Adipocyte (in vitro differentiated cells): ENCODE measurements around the gene CILP.

ENCODE experiments used
- DNase-seq: peaks from one replicate; pipeline ENCODE4 v3.0.0-alpha.2; 2015; ENCODE audit warnings: low read depth
- H3K27me3 ChIP-seq: replicated peaks from 2 replicates; pipeline ENCODE4 v1.7.0; 2013; ENCODE audit warnings: mild to moderate bottlenecking, low read length, moderate library complexity; ENCODE audit not compliant: control insufficient read depth, insufficient read depth
- H3K36me3 ChIP-seq: 2 replicates; pipeline ENCODE4 v1.7.0; 2013; ENCODE audit warnings: low read length, mild to moderate bottlenecking, moderate library complexity; ENCODE audit not compliant: control insufficient read depth, insufficient read depth, severe bottlenecking
- H3K4me1 ChIP-seq: 2 replicates; pipeline ENCODE4 v1.7.0; 2013; ENCODE audit warnings: mild to moderate bottlenecking, low read length, moderate library complexity; ENCODE audit not compliant: control insufficient read depth, insufficient read depth
- H3K4me3 ChIP-seq: 2 replicates; pipeline ENCODE4 v1.7.0; 2013; ENCODE audit warnings: mild to moderate bottlenecking, low read length, moderate library complexity
- H3K9ac ChIP-seq: 2 replicates; pipeline ENCODE4 v1.7.0; 2013; ENCODE audit warnings: mild to moderate bottlenecking, low read length, moderate library complexity
- H3K9me3 ChIP-seq: 2 replicates; pipeline ENCODE4 v1.7.0; 2013; ENCODE audit warnings: mild to moderate bottlenecking, low read length, moderate library complexity; ENCODE audit not compliant: control insufficient read depth

The CILP gene

GRCh38 chr15:65174509-65174908, 36.8 kb downstream of the CILP start:
- Histone ChIP-seq H3K4me3 (no peak overlapping the region), H3K4me1 (no peaks in the 10 kb centered on the region), H3K9me3 (no peaks in the 10 kb centered on the region), H3K36me3 (peaks cover 79% of the 10 kb centered on the region), H3K9ac (no peak overlapping the region), H3K27me3 (no peaks in the 10 kb centered on the region)
- no peak for DNase-seq

- Histone ChIP-seq H3K27me3 (no peaks in the 10 kb centered on the region), H3K9ac (no peak overlapping the region), H3K9me3 (no peaks in the 10 kb centered on the region), H3K36me3 (peaks cover 63% of the 10 kb centered on the region), H3K4me1 (no peaks in the 10 kb centered on the region), H3K4me3 (no peak overlapping the region)
- no peak for DNase-seq
These were observed 38.7 kb downstream of the CILP start for GRCh38 chr15:65172531-65172930.

- Histone ChIP-seq H3K9ac (no peak overlapping the region), H3K4me3 (no peak overlapping the region), H3K9me3 (no peaks in the 10 kb centered on the region), H3K36me3 (peaks cover 60% of the 10 kb centered on the region), H3K27me3 (no peaks in the 10 kb centered on the region), H3K4me1 (no peaks in the 10 kb centered on the region)
- DNase-seq, result no peak
These were observed 39.8 kb downstream of the CILP start for GRCh38 chr15:65171428-65171827.

GRCh38 chr15:65165875-65166274, 45.4 kb downstream of the CILP start:
- Histone ChIP-seq H3K9ac (no peak overlapping the region), H3K27me3 (no peaks in the 10 kb centered on the region), H3K4me3 (no peak overlapping the region), H3K36me3 (peaks cover 72% of the 10 kb centered on the region), H3K4me1 (no peaks in the 10 kb centered on the region), H3K9me3 (no peaks in the 10 kb centered on the region)
- no peak for DNase-seq

- Histone ChIP-seq H3K4me1 (no peaks in the 10 kb centered on the region), H3K27me3 (no peaks in the 10 kb centered on the region), H3K4me3 (no peak overlapping the region), H3K9ac (no peak overlapping the region), H3K36me3 (peaks cover 70% of the 10 kb centered on the region), H3K9me3 (no peaks in the 10 kb centered on the region)
- DNase-seq, result no peak
These were observed 47.1 kb downstream of the CILP start for GRCh38 chr15:65164139-65164538.

- no peaks in the 10 kb centered on the region for H3K4me1 ChIP-seq
- H3K36me3 ChIP-seq, result peaks cover 78% of the 10 kb centered on the region
- DNase-seq, result peak; percentile 3
- H3K27me3 ChIP-seq, result no peaks in the 10 kb centered on the region
- H3K9ac ChIP-seq, result no peak overlapping the region
- no peak overlapping the region for H3K4me3 ChIP-seq
- no peaks in the 10 kb centered on the region for H3K9me3 ChIP-seq
These were observed 48.2 kb downstream of the CILP start for GRCh38 chr15:65163041-65163440.

GRCh38 chr15:65156692-65157091, 54.6 kb downstream of the CILP start:
- no peaks in the 10 kb centered on the region for H3K27me3 ChIP-seq
- H3K4me1 ChIP-seq, result no peaks in the 10 kb centered on the region
- H3K9ac ChIP-seq, result no peak overlapping the region
- H3K4me3 ChIP-seq, result no peak overlapping the region
- peaks cover 91% of the 10 kb centered on the region for H3K36me3 ChIP-seq
- DNase-seq, result no peak
- no peaks in the 10 kb centered on the region for H3K9me3 ChIP-seq

GRCh38 chr15:65154720-65155119, 56.6 kb downstream of the CILP start:
- H3K9ac ChIP-seq, result no peak overlapping the region
- H3K4me1 ChIP-seq, result no peaks in the 10 kb centered on the region
- H3K36me3 ChIP-seq, result peaks cover 93% of the 10 kb centered on the region
- DNase-seq, result no peak
- no peaks in the 10 kb centered on the region for H3K9me3 ChIP-seq
- no peak overlapping the region for H3K4me3 ChIP-seq
- H3K27me3 ChIP-seq, result no peaks in the 10 kb centered on the region

- no peaks in the 10 kb centered on the region for H3K9me3 ChIP-seq
- DNase-seq, result no peak
- H3K36me3 ChIP-seq, result peaks cover 42% of the 10 kb centered on the region
- H3K4me3 ChIP-seq, result no peak overlapping the region
- no peaks in the 10 kb centered on the region for H3K4me1 ChIP-seq
- no peak overlapping the region for H3K9ac ChIP-seq
- H3K27me3 ChIP-seq, result no peaks in the 10 kb centered on the region
These were observed 63.4 kb downstream of the CILP start for GRCh38 chr15:65147902-65148301.

- peaks cover 29% of the 10 kb centered on the region for H3K36me3 ChIP-seq
- no peaks in the 10 kb centered on the region for H3K9me3 ChIP-seq
- no peaks in the 10 kb centered on the region for H3K27me3 ChIP-seq
- no peaks in the 10 kb centered on the region for H3K4me1 ChIP-seq
- H3K4me3 ChIP-seq, result no peak overlapping the region
- DNase-seq, result no peak
- H3K9ac ChIP-seq, result no peak overlapping the region
These were observed 64.8 kb downstream of the CILP start for GRCh38 chr15:65146438-65146837.
